Measurements from ENCODE around the gene PIGV.

PIGV gene

DNA sequence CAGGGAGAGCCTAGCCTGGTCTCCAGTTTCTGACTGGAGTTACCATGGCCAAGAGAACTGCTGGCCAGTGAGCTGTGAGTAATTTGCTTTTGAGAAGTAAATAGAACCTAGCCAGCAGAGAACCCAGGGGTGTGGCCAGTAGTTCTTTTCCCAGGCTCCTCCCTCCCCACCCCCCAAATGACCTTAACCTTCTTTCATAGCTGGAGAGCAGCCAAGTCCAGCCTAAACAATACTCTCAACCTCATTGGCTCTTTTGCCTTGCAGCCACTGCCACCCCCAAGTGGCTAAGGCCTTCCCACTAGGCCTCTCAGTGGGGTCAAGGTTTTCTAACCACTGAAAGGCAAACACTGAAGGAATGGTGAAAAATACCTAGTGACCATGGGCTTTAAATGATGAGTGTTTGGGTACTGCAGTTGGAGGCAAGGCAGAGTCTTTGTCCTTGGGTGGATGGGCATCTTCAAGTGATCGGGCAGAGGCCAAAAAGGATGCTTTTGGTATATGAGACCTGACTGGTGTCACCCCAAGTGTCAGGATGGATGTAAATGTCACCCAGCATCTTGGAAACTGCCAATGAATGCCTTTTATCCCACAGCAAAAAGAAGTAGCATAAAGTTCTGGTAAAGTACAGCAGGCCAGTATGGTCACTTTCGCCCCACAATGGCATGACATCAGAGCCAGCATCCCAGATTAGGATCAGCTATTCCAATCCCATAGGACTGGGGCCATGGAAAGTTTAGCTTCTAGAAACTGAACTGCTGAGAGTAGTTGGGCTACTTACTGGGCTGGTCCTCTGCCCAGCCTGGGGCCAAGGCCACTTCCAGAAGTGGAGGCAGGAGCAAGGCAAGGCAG lies 3.5 kb upstream of the PIGV start (continued):
- TF ChIP-seq ZNF214 (tag by site-specific recombination; IDR thresholded peaks at IDR 0.05; ENCODE audit: borderline replicate concordance) (no peak), ZNF549 (tag by site-specific recombination; IDR thresholded peaks at IDR 0.05) (no peak), GLIS2 (tag by site-specific recombination; IDR thresholded peaks at IDR 0.05) (peak; percentile 60; the same call in 1 of the 2 replicates), ZNF184 (tag by site-specific recombination; IDR thresholded peaks at IDR 0.05) (0 out of 2 replicates have a peak, but pooled peaks have one; percentile 19), FEZF1 (tag by site-specific recombination; IDR thresholded peaks at IDR 0.05) (peak; percentile 68), ZNF701 (tag by site-specific recombination; IDR thresholded peaks at IDR 0.05) (no peak), ZBTB48 (tag by site-specific recombination; IDR thresholded peaks at IDR 0.05) (no peak), KLF10 (tag by site-specific recombination; IDR thresholded peaks at IDR 0.05) (0 out of 2 replicates have a peak, but pooled peaks have one; percentile 27), ZNF133 (tag by site-specific recombination; IDR thresholded peaks at IDR 0.05) (no peak)
- TF ChIP-seq, protein P1, sequence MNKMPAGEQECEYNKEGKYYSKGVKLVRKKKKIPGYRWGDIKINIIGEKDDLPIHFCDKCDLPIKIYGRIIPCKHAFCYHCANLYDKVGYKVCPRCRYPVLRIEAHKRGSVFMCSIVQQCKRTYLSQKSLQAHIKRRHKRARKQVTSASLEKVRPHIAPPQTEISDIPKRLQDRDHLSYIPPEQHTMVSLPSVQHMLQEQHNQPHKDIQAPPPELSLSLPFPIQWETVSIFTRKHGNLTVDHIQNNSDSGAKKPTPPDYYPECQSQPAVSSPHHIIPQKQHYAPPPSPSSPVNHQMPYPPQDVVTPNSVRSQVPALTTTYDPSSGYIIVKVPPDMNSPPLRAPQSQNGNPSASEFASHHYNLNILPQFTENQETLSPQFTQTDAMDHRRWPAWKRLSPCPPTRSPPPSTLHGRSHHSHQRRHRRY (tag by site-specific recombination; IDR thresholded peaks at IDR 0.05): no peak

DNA sequence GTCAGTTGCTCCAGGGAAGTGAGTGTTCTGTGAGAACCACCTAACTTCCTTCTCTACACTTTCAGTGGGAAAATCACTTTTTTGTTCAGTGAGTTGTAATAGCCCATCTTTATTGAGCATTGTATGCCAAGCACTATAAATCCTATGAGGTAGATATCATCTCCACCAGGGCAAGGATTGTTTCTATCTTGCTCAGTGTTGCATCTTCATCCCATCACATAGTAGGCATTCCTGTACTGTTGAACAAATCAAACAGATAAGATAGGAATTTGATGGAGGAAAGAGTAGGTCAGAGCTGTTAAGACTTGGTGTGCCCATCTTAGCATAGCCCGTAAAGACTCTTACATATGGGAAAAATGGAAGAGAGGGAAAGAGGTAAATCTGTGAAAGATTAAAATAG lies 2.9 kb upstream of the PIGV start:
- Histone ChIP-seq H3K4me3 (ENCODE audit: low read depth, low read length) (no peak overlapping the region), H3K27ac (ENCODE audit: extremely low read depth, low read depth, low read length) (no peak overlapping the region), H3K36me3 (ENCODE audit: control insufficient read depth in 2 of 2, insufficient read depth in 1 of 2, low read length in 2 of 2) (peaks cover 0 to 32% of the 10 kb centered on the region in 2 experiments; a peak in 1 of 3 replicates), H3K4me1 (ENCODE audit: control insufficient read depth, insufficient read depth, low read length) (peaks cover 16% of the 10 kb centered on the region), H3K9me3 (ENCODE audit: control insufficient read depth, insufficient read depth, low read depth, low read length) (no peaks in the 10 kb centered on the region)
- ChIA-PET CTCF (interaction anchor here (0.6 to 2.1 kb wide), 6 partner anchors 8 to 183 kb away, joined by 3 to 13 read pairs (median 3); no protein-coding TSS in a partner anchor), POLR2A (interaction anchor here (0.5 to 1.4 kb wide), 3 partner anchors 10 to 91 kb away, joined by 3 to 8 read pairs (median 3); no protein-coding TSS in a partner anchor)
- TF ChIP-seq ZNF777 (tag by site-specific recombination; IDR thresholded peaks at IDR 0.05; ENCODE audit: borderline replicate concordance): no peak

DNA sequence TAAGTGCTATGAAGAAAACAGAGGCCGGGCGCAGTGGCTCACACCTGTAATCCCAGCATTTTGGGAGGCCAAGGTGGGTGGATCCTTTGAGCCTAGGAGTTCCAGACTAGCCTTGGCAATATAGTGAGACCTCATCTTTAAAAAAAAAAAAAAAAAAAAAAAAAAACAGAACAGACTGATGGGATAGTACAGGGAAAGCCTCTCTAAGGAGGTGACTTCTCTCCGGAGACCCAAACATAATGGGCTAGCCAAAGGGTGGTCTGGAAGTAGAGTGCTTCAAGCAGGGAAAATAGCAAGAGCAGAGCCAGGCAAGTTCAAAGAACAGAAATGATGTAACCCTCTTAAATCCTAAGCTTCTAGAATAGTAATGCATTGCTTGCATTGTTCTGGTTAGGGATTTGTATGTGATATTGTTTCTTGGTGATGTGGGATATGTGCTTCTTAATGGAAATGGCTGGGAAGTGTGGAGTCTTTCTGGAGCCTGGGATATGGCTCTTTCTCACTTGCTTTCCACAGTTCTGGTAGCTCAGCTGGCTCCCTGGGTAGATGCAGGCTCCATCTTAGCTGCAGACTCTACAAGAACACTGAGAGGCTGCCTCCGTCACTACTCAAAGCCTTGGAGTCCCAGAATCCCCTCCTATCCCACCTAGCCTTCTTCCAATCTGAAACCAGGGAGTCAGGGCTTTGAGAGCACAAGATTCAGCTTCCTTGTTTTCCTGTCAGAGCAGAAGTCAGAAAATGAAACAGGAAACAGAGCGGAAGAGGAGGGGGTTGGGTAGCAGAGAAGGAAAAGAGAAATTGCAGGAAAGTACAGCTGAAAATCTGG lies 1.9 kb upstream of the PIGV start:
- Histone ChIP-seq H3K36me3 (ENCODE audit: control insufficient read depth in 2 of 2, insufficient read depth in 1 of 2, low read length in 2 of 2) (peaks cover 0 to 24% of the 10 kb centered on the region in 2 experiments; a peak in 1 of 3 replicates), H3K27ac (ENCODE audit: extremely low read depth, low read depth, low read length) (no peak overlapping the region; the same call in 1 of the 2 replicates), H3K4me3 (ENCODE audit: low read depth, low read length) (no peak overlapping the region), H3K9me3 (ENCODE audit: control insufficient read depth, insufficient read depth, low read depth, low read length) (no peaks in the 10 kb centered on the region), H3K4me1 (ENCODE audit: control insufficient read depth, insufficient read depth, low read length) (peaks cover 16% of the 10 kb centered on the region)
- ChIA-PET POLR2A (interaction anchor here (1.3 to 3.8 kb wide), 3 partner anchors 11 to 93 kb away, joined by 3 to 31 read pairs (median 5); no protein-coding TSS in a partner anchor), CTCF (interaction anchor here (0.6 to 2.1 kb wide), 5 partner anchors 14 to 184 kb away, joined by 3 to 13 read pairs (median 3); no protein-coding TSS in a partner anchor)
- TF ChIP-seq ZBTB6 (tag by site-specific recombination; IDR thresholded peaks at IDR 0.05): peak; percentile 38; the same call in 1 of the 2 replicates
- TF ChIP-seq ZNF600 (tag by site-specific recombination; IDR thresholded peaks at IDR 0.05): peak; percentile 89; the same call in 1 of the 2 replicates
- peak; percentile 85 for TF ChIP-seq ZNF362 (tag by site-specific recombination; IDR thresholded peaks at IDR 0.05)
- no peak for TF ChIP-seq OVOL3 (tag by site-specific recombination; IDR thresholded peaks at IDR 0.05)
- TF ChIP-seq ZNF660 (tag by site-specific recombination; IDR thresholded peaks at IDR 0.05): no peak
- no peak for TF ChIP-seq PRDM10 (tag by site-specific recombination; IDR thresholded peaks at IDR 0.05)
- peak; percentile 7; the same call in 1 of the 2 replicates for TF ChIP-seq SP2 (tag by site-specific recombination; IDR thresholded peaks at IDR 0.05)
- TF ChIP-seq ZNF398 (tag by site-specific recombination; IDR thresholded peaks at IDR 0.05): no peak
